Skeletal muscle tissue (tissue), 4 donors: ENCODE data around the gene CASP7. TPM values are rescaled to one million over a fixed set of nuclear protein-coding genes. Genes with fewer than 3 reads are reported as not detected.

Experiments used
- H3K27ac ChIP-seq: one replicate; pipeline ENCODE4 v1.7.0; 2013; ENCODE audit warnings: mild to moderate bottlenecking, low read depth, low read length, inconsistent platforms
- H3K27me3 ChIP-seq, 3 donors: one replicate each; pipeline ENCODE4 v1.7.0; 2013; ENCODE audit warnings: low read length in 3 of 3; ENCODE audit not compliant: control insufficient read depth in 3 of 3, insufficient read depth in 3 of 3
- H3K36me3 ChIP-seq, 3 donors: one replicate each; pipeline ENCODE4 v1.7.0; 2013; ENCODE audit warnings: low read length in 3 of 3; ENCODE audit not compliant: control insufficient read depth in 3 of 3, insufficient read depth in 3 of 3
- H3K4me1 ChIP-seq, 3 donors: one replicate each; pipeline ENCODE4 v1.7.0; 2013; ENCODE audit warnings: low read length in 3 of 3, mild to moderate bottlenecking in 3 of 3; ENCODE audit not compliant: control insufficient read depth in 3 of 3, insufficient read depth in 3 of 3
- H3K4me3 ChIP-seq, 3 donors: one replicate each; pipeline ENCODE4 v1.7.0; 2013; ENCODE audit warnings: low read length in 3 of 3
- H3K9ac ChIP-seq, 3 donors: one replicate each; pipeline ENCODE4 v1.7.0; 2013; ENCODE audit warnings: low read length in 3 of 3, mild to moderate bottlenecking in 3 of 3, moderate library complexity in 2 of 3, low read depth in 1 of 3
- H3K9me3 ChIP-seq, 3 donors: one replicate each; pipeline ENCODE4 v1.7.0; 2013; ENCODE audit warnings: low read length in 3 of 3; ENCODE audit not compliant: control insufficient read depth in 3 of 3
- total RNA-seq: library from RNA; depleted of rRNA; stranded (reverse); fragments of >200 nt; gene quantifications from one replicate; pipeline ENCODE4 v1.2.3, GENCODE V29; 2014
- donor health status: Osteomylitis.

The CASP7 gene
- total RNA-seq, 1 donor from 2014 or later: 13.6 TPM

GRCh38 chr10:113720386-113720785 is 40.7 kb downstream of the CASP7 start:
- H3K9me3 ChIP-seq: no peaks in the 10 kb centered on the region
- H3K27me3 ChIP-seq: no peaks in the 10 kb centered on the region
- H3K4me3 ChIP-seq: no peak overlapping the region
- no peaks in the 10 kb centered on the region for H3K4me1 ChIP-seq
- H3K27ac ChIP-seq: no peak overlapping the region
- H3K36me3 ChIP-seq: peaks cover 20 to 36% (median 22%) of the 10 kb centered on the region in 3 donors
- no peak overlapping the region for H3K9ac ChIP-seq

GRCh38 chr10:113732160-113732881 is 52.6 kb downstream of the CASP7 start:
- Histone ChIP-seq H3K4me1 (no peaks in the 10 kb centered on the region), H3K9me3 (no peaks in the 10 kb centered on the region), H3K4me3 (no peak overlapping the region), H3K27ac (no peak overlapping the region), H3K9ac (no peak overlapping the region), H3K36me3 (peaks cover 14 to 25% (median 19%) of the 10 kb centered on the region in 3 donors), H3K27me3 (no peaks in the 10 kb centered on the region)

- Histone ChIP-seq H3K36me3 (peaks cover 14 to 23% (median 17%) of the 10 kb centered on the region in 3 donors), H3K27ac (no peak overlapping the region), H3K4me3 (no peak overlapping the region), H3K9ac (no peak overlapping the region), H3K4me1 (no peaks in the 10 kb centered on the region), H3K27me3 (no peaks in the 10 kb centered on the region), H3K9me3 (no peaks in the 10 kb centered on the region)
Measured at GRCh38 chr10:113732966-113733365, 53.3 kb downstream of the CASP7 start.

- Histone ChIP-seq H3K36me3 (peaks cover 10 to 18% (median 16%) of the 10 kb centered on the region in 3 donors), H3K9ac (no peak overlapping the region), H3K27ac (no peak overlapping the region)
Measured at GRCh38 chr10:113733635-113734034, 53.9 kb downstream of the CASP7 start.

GRCh38 chr10:113735913-113736312 is 56.2 kb downstream of the CASP7 start:
- no peaks in the 10 kb centered on the region for H3K4me1 ChIP-seq
- H3K27me3 ChIP-seq: no peaks in the 10 kb centered on the region
- H3K9ac ChIP-seq: no peak overlapping the region

More at GRCh38 chr10:113733635-113734034, 53.9 kb downstream of the CASP7 start:
- H3K9me3 ChIP-seq: no peaks in the 10 kb centered on the region
- H3K4me1 ChIP-seq: no peaks in the 10 kb centered on the region
- H3K4me3 ChIP-seq: no peak overlapping the region
- no peaks in the 10 kb centered on the region for H3K27me3 ChIP-seq

GRCh38 chr10:113736576-113736975 is 56.9 kb downstream of the CASP7 start:
- Histone ChIP-seq H3K36me3 (no peaks in the 10 kb centered on the region), H3K27ac (no peak overlapping the region), H3K27me3 (no peaks in the 10 kb centered on the region), H3K9ac (no peak overlapping the region), H3K4me1 (no peaks in the 10 kb centered on the region), H3K4me3 (no peak overlapping the region), H3K9me3 (no peaks in the 10 kb centered on the region)

More at GRCh38 chr10:113735913-113736312, 56.2 kb downstream of the CASP7 start:
- H3K9me3 ChIP-seq: no peaks in the 10 kb centered on the region
- no peaks in the 10 kb centered on the region for H3K36me3 ChIP-seq
- H3K4me3 ChIP-seq: no peak overlapping the region
- H3K27ac ChIP-seq: no peak overlapping the region

- Histone ChIP-seq H3K4me3 (no peak overlapping the region), H3K27ac (no peak overlapping the region), H3K36me3 (no peaks in the 10 kb centered on the region), H3K4me1 (no peaks in the 10 kb centered on the region), H3K9ac (no peak overlapping the region), H3K27me3 (no peaks in the 10 kb centered on the region), H3K9me3 (no peaks in the 10 kb centered on the region)
Measured at GRCh38 chr10:113739031-113739430, 59.3 kb downstream of the CASP7 start.

GRCh38 chr10:113739577-113739976 is 59.9 kb downstream of the CASP7 start:
- Histone ChIP-seq H3K4me1 (no peaks in the 10 kb centered on the region), H3K9me3 (no peaks in the 10 kb centered on the region), H3K9ac (no peak overlapping the region), H3K27ac (no peak overlapping the region), H3K36me3 (no peaks in the 10 kb centered on the region), H3K27me3 (no peaks in the 10 kb centered on the region), H3K4me3 (no peak overlapping the region)

DNA sequence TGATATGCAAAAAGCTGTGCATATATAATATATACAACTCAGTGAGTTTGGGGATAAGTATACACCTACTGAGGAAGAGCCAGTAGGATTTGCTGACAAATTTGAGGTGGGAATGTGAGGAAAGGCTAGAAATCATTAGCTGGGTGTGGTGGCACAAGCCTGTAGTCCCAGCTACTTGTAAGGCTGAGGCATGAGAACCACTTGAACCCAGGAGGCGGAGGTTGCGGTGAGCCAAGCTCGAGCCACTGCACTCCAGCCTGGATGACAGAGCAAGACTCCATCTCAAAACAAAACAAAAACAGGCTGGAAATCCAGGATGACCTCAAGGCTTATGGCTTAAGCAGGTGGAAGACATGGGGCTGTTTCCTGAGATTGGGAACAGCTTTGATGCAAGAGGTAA is 61.1 kb downstream of the CASP7 start:
- H3K27ac ChIP-seq: no peak overlapping the region
- H3K9me3 ChIP-seq: no peaks in the 10 kb centered on the region
- H3K4me1 ChIP-seq: no peaks in the 10 kb centered on the region
- H3K4me3 ChIP-seq: no peak overlapping the region
- no peaks in the 10 kb centered on the region for H3K27me3 ChIP-seq
- no peaks in the 10 kb centered on the region for H3K36me3 ChIP-seq
- H3K9ac ChIP-seq: no peak overlapping the region

GRCh38 chr10:113742466-113742865 is 62.8 kb downstream of the CASP7 start:
- Histone ChIP-seq H3K9me3 (no peaks in the 10 kb centered on the region), H3K9ac (no peak overlapping the region)

More at GRCh38 chr10:113742466-113742865, 62.8 kb downstream of the CASP7 start:
- Histone ChIP-seq H3K36me3 (no peaks in the 10 kb centered on the region), H3K27me3 (no peaks in the 10 kb centered on the region), H3K4me1 (no peaks in the 10 kb centered on the region), H3K4me3 (no peak overlapping the region), H3K27ac (no peak overlapping the region)
